ENCODE data around the gene TXN. TPM values are rescaled to one million over a fixed set of nuclear protein-coding genes. Genes with fewer than 3 reads are reported as not detected.

Gene TXN
- 212 and 355 TPM in 2 replicates for total RNA-seq
- polyA plus RNA-seq: 700 and 925 TPM in 2 replicates
- polyA plus RNA-seq (2012): 714 and 749 TPM in 2 replicates
- polyA minus RNA-seq (ENCODE audit: low replicate concordance): 41.4 and 57.1 TPM in 2 replicates

DNA sequence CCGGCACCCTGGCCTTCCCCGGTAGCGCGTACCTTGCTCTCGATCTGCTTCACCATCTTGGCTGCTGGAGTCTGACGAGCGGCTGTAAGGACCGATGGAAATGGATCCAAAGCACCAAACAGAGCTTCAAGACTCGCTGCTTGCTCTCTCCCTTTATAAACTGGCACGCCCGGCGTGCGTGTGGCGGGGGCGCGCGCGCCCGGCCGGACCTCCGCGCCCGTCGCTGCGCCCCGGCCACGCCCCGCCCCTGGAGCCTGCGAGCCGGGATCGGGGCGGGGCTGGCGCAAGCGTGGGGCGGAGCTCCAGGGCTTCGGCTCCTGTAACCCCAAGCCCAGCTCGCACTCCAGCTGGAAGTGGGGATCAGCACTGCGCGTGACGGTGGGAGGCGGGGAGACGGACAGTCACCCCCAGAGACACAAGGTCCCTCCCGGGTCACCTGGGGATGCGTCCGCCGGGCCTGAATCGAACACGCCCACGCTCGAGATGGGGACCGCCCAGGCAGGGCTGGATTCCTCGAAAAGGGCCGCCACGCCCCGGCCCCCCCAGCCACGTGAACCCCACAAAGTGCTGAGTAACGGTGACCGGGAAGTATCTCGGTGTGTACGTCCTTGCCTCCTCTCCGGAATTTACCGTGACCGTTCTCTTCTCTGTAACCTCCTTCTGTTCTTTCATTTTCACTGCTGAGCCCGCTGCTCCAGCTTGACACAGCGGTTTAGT lies at the start of gene TXN:
Gene TXN, minus strand, starts transcription at position 128 of the 717 bp plus-strand sequence. Its CDS starts 72 bp downstream, at position 56.
- no peaks in the 10 kb centered on the region for H3K27me3 ChIP-seq (ENCODE audit: control insufficient read depth, insufficient read depth, low read length)
- H4K20me1 ChIP-seq (ENCODE audit: control insufficient read depth, extremely low read depth, insufficient read depth, low read length): peaks cover 8% of the 10 kb centered on the region
- H3K36me3 ChIP-seq (ENCODE audit: control insufficient read depth, insufficient read depth, low read length): no peaks in the 10 kb centered on the region
- no peaks in the 10 kb centered on the region for H3K9me3 ChIP-seq (ENCODE audit: control insufficient read depth, insufficient read depth, low read depth, low read length)
- peaks cover 48% of the 10 kb centered on the region for H3K79me2 ChIP-seq (ENCODE audit: control insufficient read depth, insufficient read depth, low read length)
- peak within 1 kb of the TSS; percentile 98 for H3K27ac ChIP-seq (ENCODE audit: insufficient read depth, low read length)
- peak; percentile 86 to 88 for DNase-seq (ENCODE audit: low read depth in 2 of 2)
- peaks cover 8% of the 10 kb centered on the region for H3K4me1 ChIP-seq (ENCODE audit: control insufficient read depth, extremely low read depth, insufficient read depth, low read length)
- peak within 1 kb of the TSS; percentile 99 for H3K4me2 ChIP-seq (ENCODE audit: extremely low read depth, insufficient read depth, low read length)
- TF ChIP-seq, protein P1, sequence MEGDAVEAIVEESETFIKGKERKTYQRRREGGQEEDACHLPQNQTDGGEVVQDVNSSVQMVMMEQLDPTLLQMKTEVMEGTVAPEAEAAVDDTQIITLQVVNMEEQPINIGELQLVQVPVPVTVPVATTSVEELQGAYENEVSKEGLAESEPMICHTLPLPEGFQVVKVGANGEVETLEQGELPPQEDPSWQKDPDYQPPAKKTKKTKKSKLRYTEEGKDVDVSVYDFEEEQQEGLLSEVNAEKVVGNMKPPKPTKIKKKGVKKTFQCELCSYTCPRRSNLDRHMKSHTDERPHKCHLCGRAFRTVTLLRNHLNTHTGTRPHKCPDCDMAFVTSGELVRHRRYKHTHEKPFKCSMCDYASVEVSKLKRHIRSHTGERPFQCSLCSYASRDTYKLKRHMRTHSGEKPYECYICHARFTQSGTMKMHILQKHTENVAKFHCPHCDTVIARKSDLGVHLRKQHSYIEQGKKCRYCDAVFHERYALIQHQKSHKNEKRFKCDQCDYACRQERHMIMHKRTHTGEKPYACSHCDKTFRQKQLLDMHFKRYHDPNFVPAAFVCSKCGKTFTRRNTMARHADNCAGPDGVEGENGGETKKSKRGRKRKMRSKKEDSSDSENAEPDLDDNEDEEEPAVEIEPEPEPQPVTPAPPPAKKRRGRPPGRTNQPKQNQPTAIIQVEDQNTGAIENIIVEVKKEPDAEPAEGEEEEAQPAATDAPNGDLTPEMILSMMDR (conservative IDR thresholded peaks at IDR 0.05 in 1 of 2, IDR thresholded peaks at IDR 0.05 in 1 of 2; ENCODE audit: low read depth in 1 of 2, low read length in 2 of 2): no peak
- TF ChIP-seq EZH2 (IDR thresholded peaks at IDR 0.05; ENCODE audit: low read length, missing control alignments): no peak
- H3K4me3 ChIP-seq (replicated peaks in 1 of 4; ENCODE audit: control extremely low read depth in 1 of 4, insufficient read depth in 1 of 4, low read depth in 3 of 4, low read length in 4 of 4): peak within 1 kb of the TSS; percentile 71 to 88 (median 84)
- H2AFZ ChIP-seq (ENCODE audit: low read length): peak within 1 kb of the TSS; percentile 87
- H3K9ac ChIP-seq (ENCODE audit: insufficient read depth, low read length): peak within 1 kb of the TSS; percentile 91

DNA sequence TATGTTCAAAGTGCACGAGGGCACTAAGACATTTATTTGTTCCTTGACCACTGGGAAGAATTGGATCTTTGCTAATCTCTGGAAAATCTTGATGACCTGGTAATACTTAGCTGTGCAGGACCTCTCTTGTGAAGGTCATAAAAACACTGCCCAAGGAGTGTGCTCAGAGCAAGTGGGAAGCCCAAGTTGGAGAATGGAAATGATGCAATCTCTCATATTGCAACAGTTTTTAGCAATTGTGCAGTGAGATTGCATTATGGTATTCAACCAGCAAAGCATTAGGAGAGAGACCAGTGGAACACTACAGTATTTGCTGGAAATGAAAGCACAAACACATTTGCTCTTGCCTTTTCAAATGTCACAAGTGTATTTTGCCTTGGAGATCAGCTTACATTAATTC lies 46.8 kb upstream of the TXN start:
- Histone ChIP-seq H4K20me1 (ENCODE audit: control insufficient read depth, extremely low read depth, insufficient read depth, low read length) (no peaks in the 10 kb centered on the region), H2AFZ (ENCODE audit: low read length) (no peak overlapping the region), H3K79me2 (ENCODE audit: control insufficient read depth, insufficient read depth, low read length) (no peaks in the 10 kb centered on the region), H3K9me3 (ENCODE audit: control insufficient read depth, insufficient read depth, low read depth, low read length) (no peaks in the 10 kb centered on the region), H3K4me2 (ENCODE audit: extremely low read depth, insufficient read depth, low read length) (no peak overlapping the region), H3K9ac (ENCODE audit: insufficient read depth, low read length) (no peak overlapping the region), H3K27ac (ENCODE audit: insufficient read depth, low read length) (no peak overlapping the region), H3K27me3 (ENCODE audit: control insufficient read depth, insufficient read depth, low read length) (peaks cover 7% of the 10 kb centered on the region), H3K4me1 (ENCODE audit: control insufficient read depth, extremely low read depth, insufficient read depth, low read length) (no peaks in the 10 kb centered on the region), H3K36me3 (ENCODE audit: control insufficient read depth, insufficient read depth, low read length) (no peaks in the 10 kb centered on the region), H3K4me3 (replicated peaks in 1 of 4; ENCODE audit: control extremely low read depth in 1 of 4, insufficient read depth in 1 of 4, low read depth in 3 of 4, low read length in 4 of 4) (no peak overlapping the region)
- TF ChIP-seq, protein P1 (conservative IDR thresholded peaks at IDR 0.05 in 1 of 2, IDR thresholded peaks at IDR 0.05 in 1 of 2; ENCODE audit: low read depth in 1 of 2, low read length in 2 of 2): no peak
- no peak for TF ChIP-seq EZH2 (IDR thresholded peaks at IDR 0.05; ENCODE audit: low read length, missing control alignments)
- DNase-seq (ENCODE audit: low read depth in 2 of 2): peak in 1 of 2 donors; percentile 86

DNA sequence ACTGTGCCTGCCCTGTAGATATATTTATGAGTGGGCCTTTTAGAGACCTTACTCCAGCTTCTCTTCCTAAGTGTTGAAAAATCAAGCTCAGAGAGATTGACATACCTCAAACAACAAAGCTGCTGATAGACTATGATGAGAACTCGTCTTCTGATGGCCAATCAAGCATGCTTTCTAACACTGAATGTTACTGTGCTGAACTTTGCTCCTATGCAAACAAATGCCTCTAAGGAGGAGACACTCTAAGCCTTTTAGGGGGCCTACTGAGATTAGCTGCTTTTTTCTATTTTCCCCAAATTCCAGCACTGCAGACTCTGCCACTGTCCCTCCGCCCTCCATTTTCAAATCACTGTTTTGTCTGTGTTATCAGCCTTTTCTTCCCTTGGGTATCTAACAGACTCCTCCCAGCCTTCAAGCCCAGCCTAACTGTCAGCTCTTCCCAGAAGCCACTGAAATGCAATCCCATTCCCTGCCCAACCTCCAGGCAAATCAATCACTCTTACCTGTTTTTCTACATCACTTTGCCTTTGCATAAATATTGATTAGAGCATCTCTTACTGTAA lies 41.8 kb upstream of the TXN start:
- no peaks in the 10 kb centered on the region for H3K36me3 ChIP-seq (ENCODE audit: control insufficient read depth, insufficient read depth, low read length)
- TF ChIP-seq, protein P1 (conservative IDR thresholded peaks at IDR 0.05 in 1 of 2, IDR thresholded peaks at IDR 0.05 in 1 of 2; ENCODE audit: low read depth in 1 of 2, low read length in 2 of 2): no peak
- TF ChIP-seq EZH2 (IDR thresholded peaks at IDR 0.05; ENCODE audit: low read length, missing control alignments): no peak
- H3K27ac ChIP-seq (ENCODE audit: insufficient read depth, low read length): no peak overlapping the region
- DNase-seq (ENCODE audit: low read depth in 2 of 2): no peak
- no peaks in the 10 kb centered on the region for H3K4me1 ChIP-seq (ENCODE audit: control insufficient read depth, extremely low read depth, insufficient read depth, low read length)
- H3K9ac ChIP-seq (ENCODE audit: insufficient read depth, low read length): no peak overlapping the region
- peaks cover 3% of the 10 kb centered on the region for H3K27me3 ChIP-seq (ENCODE audit: control insufficient read depth, insufficient read depth, low read length)
- H2AFZ ChIP-seq (ENCODE audit: low read length): no peak overlapping the region
- no peaks in the 10 kb centered on the region for H3K79me2 ChIP-seq (ENCODE audit: control insufficient read depth, insufficient read depth, low read length)
- H3K4me2 ChIP-seq (ENCODE audit: extremely low read depth, insufficient read depth, low read length): no peak overlapping the region
- no peaks in the 10 kb centered on the region for H4K20me1 ChIP-seq (ENCODE audit: control insufficient read depth, extremely low read depth, insufficient read depth, low read length)
- no peak overlapping the region for H3K4me3 ChIP-seq (replicated peaks in 1 of 4; ENCODE audit: control extremely low read depth in 1 of 4, insufficient read depth in 1 of 4, low read depth in 3 of 4, low read length in 4 of 4)
- H3K9me3 ChIP-seq (ENCODE audit: control insufficient read depth, insufficient read depth, low read depth, low read length): no peaks in the 10 kb centered on the region
